SK-N-SH (cell line): ENCODE results near the gene ERCC5. TPM values are rescaled to one million over a fixed set of nuclear protein-coding genes. Genes with fewer than 3 reads are reported as not detected.

Experiments used
- CTCF ChIA-PET: fragments of 300-600, 350-600 bp; formaldehyde crosslinking; extraction: SDS; loops from one replicate; lab custom pipeline; 2021; lab: Yijun Ruan, JAX
- POLR2A ChIA-PET: fragments of 350-600 bp; sonication (Branson Sonifier 250); formaldehyde crosslinking; extraction: SDS; loops from one replicate; lab custom pipeline; 2020; ENCODE audit warnings: antibody characterized with exemption, inconsistent platforms; lab: Yijun Ruan, JAX
- DNase-seq: peaks from one replicate; pipeline ENCODE4 v3.0.0; 2012
- H2AFZ ChIP-seq: fragments of 200-600 bp; sonication (generic); 2 replicates; pipeline ENCODE4 v1.8.1; 2016; ENCODE audit warnings: antibody characterized with exemption, mild to moderate bottlenecking, low read depth
- H3F3A ChIP-seq: fragments of 200-600 bp; sonication (generic); replicated peaks from 2 replicates; pipeline ENCODE3; 2016; ENCODE audit warnings: antibody characterized with exemption, mild to moderate bottlenecking; ENCODE audit not compliant: insufficient read depth
- H3K27ac ChIP-seq, 2 experiments: fragments of 200-500 bp in 1 of 2; fragments of 200-600 bp in 1 of 2; sonication (Bioruptor generic) in 1 of 2; sonication (generic), shearing (Covaris generic) in 1 of 2; 2 replicates each; pipeline versions ENCODE4 v1.5.1 to v1.6.1; 2014 to 2016; ENCODE audit warnings: low read depth in 2 of 2, inconsistent platforms in 1 of 2, low read length in 1 of 2, mild to moderate bottlenecking in 1 of 2, mixed read lengths in 1 of 2
- H3K27me3 ChIP-seq: fragments of 200-600 bp; sonication (generic), shearing (Covaris generic); 2 replicates; pipeline ENCODE4 v1.6.1; 2016; ENCODE audit warnings: mixed run types; ENCODE audit not compliant: insufficient read depth
- H3K36me3 ChIP-seq, 2 experiments: fragments of 200-500 bp in 1 of 2; fragments of 200-600 bp in 1 of 2; sonication (Bioruptor generic) in 1 of 2; sonication (generic) in 1 of 2; replicated peaks in 1 of 2; 2 replicates each; pipeline versions ENCODE3 to v1.5.1; 2014 to 2016; ENCODE audit warnings: low read length in 1 of 2, mild to moderate bottlenecking in 1 of 2; ENCODE audit not compliant: insufficient read depth in 2 of 2, control insufficient read depth in 1 of 2
- H3K4me1 ChIP-seq, 2 experiments: fragments of 200-500 bp in 1 of 2; fragments of 200-600 bp in 1 of 2; sonication (Bioruptor generic) in 1 of 2; sonication (generic), shearing (Covaris generic) in 1 of 2; 2 replicates each; pipeline versions ENCODE4 v1.5.1 to v1.6.1; 2014 to 2016; ENCODE audit warnings: low read depth in 1 of 2, low read length in 1 of 2, mixed run types in 1 of 2; ENCODE audit not compliant: insufficient read depth in 2 of 2, control insufficient read depth in 1 of 2
- H3K4me2 ChIP-seq: fragments of 200-600 bp; sonication (generic), shearing (Covaris generic); 2 replicates; pipeline ENCODE4 v1.6.1; 2017; ENCODE audit warnings: mixed run types
- H3K4me3 ChIP-seq, 2 experiments: fragments of 200-500 bp in 1 of 2; fragments of 200-600 bp in 1 of 2; sonication (Bioruptor generic) in 1 of 2; sonication (generic), shearing (Covaris generic) in 1 of 2; 2 replicates each; pipeline versions ENCODE4 v1.5.1 to v1.8.1; 2014 to 2016; ENCODE audit warnings: low read depth in 2 of 2, inconsistent platforms in 1 of 2, low read length in 1 of 2, mild to moderate bottlenecking in 1 of 2, mixed read lengths in 1 of 2, moderate library complexity in 1 of 2
- H3K79me2 ChIP-seq: fragments of 200-600 bp; sonication (generic); 2 replicates; pipeline ENCODE4 v1.8.1; 2017; ENCODE audit warnings: mild to moderate bottlenecking; ENCODE audit not compliant: insufficient read depth
- H3K9ac ChIP-seq: fragments of 200-600 bp; sonication (generic); 2 replicates; pipeline ENCODE4 v1.6.1; 2017; ENCODE audit warnings: mixed run types
- H3K9me2 ChIP-seq: fragments of 200-600 bp; sonication (generic); 2 replicates; pipeline ENCODE4 v1.6.1; 2017; ENCODE audit warnings: mixed run types
- H3K9me3 ChIP-seq: fragments of 200-600 bp; sonication (generic); 2 replicates; pipeline ENCODE4 v1.6.1; 2017; ENCODE audit warnings: mixed run types, mild to moderate bottlenecking, moderate library complexity
- H4K20me1 ChIP-seq: fragments of 200-600 bp; sonication (generic); 2 replicates; pipeline ENCODE4 v1.6.1; 2017; ENCODE audit warnings: mild to moderate bottlenecking, mixed run types; ENCODE audit not compliant: insufficient read depth
- CHD2 ChIP-seq: fragments of 150-350 bp; IDR thresholded peaks from 2 replicates; pipeline ENCODE4 v1.6.1; 2018; ENCODE audit warnings: low read length; ENCODE audit not compliant: partially characterized antibody
- CTCF ChIP-seq: fragments of 200-600 bp; sonication (generic); IDR thresholded peaks from 2 replicates; pipeline ENCODE4 v1.6.1; 2017; ENCODE audit warnings: antibody characterized with exemption, mild to moderate bottlenecking, moderate library complexity
- EP300 ChIP-seq, 2 experiments: IDR thresholded peaks; 2 replicates each; pipeline versions ENCODE4 v1.4.0 to v1.6.1; 2012; ENCODE audit warnings: borderline replicate concordance in 1 of 2, low read depth in 1 of 2, low read length in 1 of 2
- FOXJ3 ChIP-seq: sonication (generic); formaldehyde crosslinking; IDR thresholded peaks from 2 replicates; pipeline ENCODE4 v1.5.1; 2020; ENCODE audit warnings: mild to moderate bottlenecking, missing genetic modification reagents
- IRF3 ChIP-seq: fragments of 150-350 bp; IDR thresholded peaks from 2 replicates; pipeline ENCODE4 v1.6.1; 2016; ENCODE audit warnings: mild to moderate bottlenecking, low read depth, low read length
- JUND ChIP-seq: IDR thresholded peaks from 2 replicates; pipeline ENCODE4 v1.4.0; 2012
- MAX ChIP-seq: IDR thresholded peaks from 2 replicates; pipeline ENCODE4 v1.4.0; 2012; ENCODE audit warnings: low read depth
- NFIC ChIP-seq: IDR thresholded peaks from 2 replicates; pipeline ENCODE4 v1.4.0; 2012; ENCODE audit warnings: borderline replicate concordance
- NRF1 ChIP-seq: IDR thresholded peaks from 2 replicates; pipeline ENCODE4 v1.6.1; 2012; ENCODE audit warnings: low read depth, mild to moderate bottlenecking, low read length
- RAD21 ChIP-seq: IDR thresholded peaks from 2 replicates; pipeline ENCODE4 v1.6.1; 2012; ENCODE audit warnings: mild to moderate bottlenecking, low read length
- RCOR1 ChIP-seq: fragments of 150-350 bp; IDR thresholded peaks from 2 replicates; pipeline ENCODE4 v1.6.1; 2017; ENCODE audit warnings: antibody characterized with exemption, low read length
- RFX5 ChIP-seq: IDR thresholded peaks from 2 replicates; pipeline ENCODE4 v1.6.1; 2012; ENCODE audit warnings: mild to moderate bottlenecking, improper control_type of control experiment, low read length
- TAF1 ChIP-seq: IDR thresholded peaks from 2 replicates; pipeline ENCODE4 v1.6.1; 2012; ENCODE audit warnings: low read depth, mild to moderate bottlenecking, low read length, moderate library complexity, borderline replicate concordance
- TEAD4 ChIP-seq: IDR thresholded peaks from 2 replicates; pipeline ENCODE4 v1.4.0; 2012; ENCODE audit warnings: mild to moderate bottlenecking, borderline replicate concordance; ENCODE audit not compliant: insufficient read depth
- USF1 ChIP-seq: IDR thresholded peaks from 2 replicates; pipeline ENCODE4 v1.4.0; 2012; ENCODE audit warnings: low read depth, borderline replicate concordance
- YY1 ChIP-seq: IDR thresholded peaks from 2 replicates; pipeline ENCODE4 v1.4.0; 2012; ENCODE audit warnings: low read depth, mild to moderate bottlenecking
- WGBS: methylation state at CpG from one replicate; pipeline ENCODE4 v1.1.6; 2017; ENCODE audit warnings: low lambda C conversion rate; 5-methylcytosine and 5-hydroxymethylcytosine counted together
- polyA plus RNA-seq, 3 experiments: library from polyadenylated mRNA; depleted of rRNA; stranded (reverse); fragments of >200 nt; gene quantifications; 2 replicates each; pipeline ENCODE4 v1.2.3, GENCODE V29; 2012
- TF ChIP-seq, protein P1 (sequence below): fragments of 150-350 bp; IDR thresholded peaks from 2 replicates; pipeline ENCODE4 v1.6.1; 2017; ENCODE audit warnings: antibody characterized with exemption, low read length, low read depth, borderline replicate concordance

Gene ERCC5
- polyA plus RNA-seq, 1 of the 3 experiments (the other 2 are of a cell fraction), result 14.1 TPM

DNA sequence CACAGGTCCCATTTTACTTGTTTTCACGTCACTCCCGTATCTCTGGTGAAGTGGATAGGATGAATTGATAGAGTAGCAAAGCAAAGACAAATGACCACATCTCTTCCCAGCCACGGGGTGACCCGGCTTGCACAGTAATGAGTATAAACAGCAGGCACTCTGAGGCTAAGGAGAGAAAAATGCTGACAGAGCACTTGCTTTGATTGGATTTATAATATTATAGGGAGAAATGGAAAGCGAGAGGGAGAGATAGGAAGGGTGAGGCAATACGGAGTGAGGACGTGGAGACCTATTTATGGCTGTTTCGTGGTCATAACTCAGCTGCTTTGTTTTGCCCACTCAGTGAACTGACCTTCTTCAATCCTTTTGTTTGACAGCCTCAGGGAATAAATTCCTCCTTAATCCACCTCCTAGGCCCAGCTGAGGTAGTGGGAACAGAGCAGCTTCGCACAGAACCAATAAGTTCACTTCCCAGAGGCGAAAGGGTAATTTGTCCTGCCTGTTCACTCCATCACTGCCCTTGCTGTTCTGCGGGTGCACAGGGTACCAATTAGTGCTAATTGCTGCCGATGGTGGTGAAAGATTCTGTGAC is 68.6 kb downstream of the ERCC5 start (continued):
- TF ChIP-seq CTCF, result no peak

GRCh38 chr13:102915393-102915930 is 69.6 kb downstream of the ERCC5 start:
- no peaks in the 10 kb centered on the region for H3K9me2 ChIP-seq
- no peak overlapping the region for H2AFZ ChIP-seq
- CTCF ChIA-PET, result interaction anchor here (0.7 to 2.3 kb wide), 15 partner anchors 8 to 1656 kb away, joined by 3 to 13 read pairs (median 3); no protein-coding TSS in a partner anchor
- no peak overlapping the region for H3K4me3 ChIP-seq
- no peak overlapping the region for H3K4me2 ChIP-seq
- H3K4me1 ChIP-seq, result no peaks in the 10 kb centered on the region
- H3K27ac ChIP-seq, result no peak overlapping the region
- H4K20me1 ChIP-seq, result no peaks in the 10 kb centered on the region
- POLR2A ChIA-PET, result no interaction called here
- WGBS, result 32% methylated on average over 3 of the region's 3 CpGs
- no peaks in the 10 kb centered on the region for H3F3A ChIP-seq
- no peak for DNase-seq
- H3K9ac ChIP-seq, result no peak overlapping the region
- H3K27me3 ChIP-seq, result no peaks in the 10 kb centered on the region
- H3K79me2 ChIP-seq, result no peaks in the 10 kb centered on the region
- no peaks in the 10 kb centered on the region for H3K36me3 ChIP-seq
- H3K9me3 ChIP-seq, result no peaks in the 10 kb centered on the region
- no peak for TF ChIP-seq RFX5
- TF ChIP-seq RCOR1, result no peak
- TF ChIP-seq TEAD4, result no peak
- no peak for TF ChIP-seq IRF3
- no peak for TF ChIP-seq CTCF
- TF ChIP-seq YY1, result no peak
- TF ChIP-seq FOXJ3 (CRISPR knock-in tag), result no peak
- TF ChIP-seq EP300 (IDR thresholded peaks at IDR 0.05; ENCODE audit: borderline replicate concordance in 1 of 2, low read depth in 1 of 2, low read length in 1 of 2), result no peak
- no peak for TF ChIP-seq TAF1
- no peak for TF ChIP-seq NFIC
- no peak for TF ChIP-seq USF1
- no peak for TF ChIP-seq NRF1
- no peak for TF ChIP-seq JUND
- no peak for TF ChIP-seq MAX
- TF ChIP-seq, protein P1, sequence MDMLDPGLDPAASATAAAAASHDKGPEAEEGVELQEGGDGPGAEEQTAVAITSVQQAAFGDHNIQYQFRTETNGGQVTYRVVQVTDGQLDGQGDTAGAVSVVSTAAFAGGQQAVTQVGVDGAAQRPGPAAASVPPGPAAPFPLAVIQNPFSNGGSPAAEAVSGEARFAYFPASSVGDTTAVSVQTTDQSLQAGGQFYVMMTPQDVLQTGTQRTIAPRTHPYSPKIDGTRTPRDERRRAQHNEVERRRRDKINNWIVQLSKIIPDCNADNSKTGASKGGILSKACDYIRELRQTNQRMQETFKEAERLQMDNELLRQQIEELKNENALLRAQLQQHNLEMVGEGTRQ, result no peak
- TF ChIP-seq CHD2, result no peak
- TF ChIP-seq RAD21, result no peak
